Body of pancreas (tissue), 4 donors: ENCODE results near the gene TRIM24. TPM values are rescaled to one million over a fixed set of nuclear protein-coding genes. Genes with fewer than 3 reads are reported as not detected.

Experiments used
- ATAC-seq: fragments of 150-250 bp; one replicate; pipeline ENCODE4 v1.9.1; 2016
- DNase-seq, 4 donors: peaks; one replicate each; pipeline ENCODE4 v3.0.0-alpha.2; 2019
- H3K27ac ChIP-seq, 4 donors: fragments of 200-600 bp; sonication (generic); 1 replicate in 3 of 4; 2 replicates in 1 of 4; pipeline versions ENCODE4 v1.5.1 to v1.6.1; 2016 to 2019; ENCODE audit warnings: mild to moderate bottlenecking in 1 of 4, mixed read lengths in 1 of 4, moderate library complexity in 1 of 4
- H3K27me3 ChIP-seq, 2 donors: fragments of 200-600 bp; sonication (generic); one replicate each; pipeline ENCODE4 v1.6.0; 2016; ENCODE audit warnings: mild to moderate bottlenecking in 1 of 2
- H3K36me3 ChIP-seq, 2 donors: fragments of 200-600 bp; sonication (generic); replicated peaks in 1 of 2; 2 replicates each; pipeline ENCODE4 v1.5.1; 2016; ENCODE audit warnings: low read depth in 2 of 2; ENCODE audit not compliant: insufficient read depth in 1 of 2
- H3K4me1 ChIP-seq: fragments of 200-600 bp; sonication (generic); one replicate; pipeline ENCODE4 v1.6.0; 2016
- H3K4me3 ChIP-seq, 2 donors: fragments of 200-600 bp; sonication (generic); 1 replicate in 1 of 2; 2 replicates in 1 of 2; pipeline ENCODE4 v1.5.1; 2016 to 2019
- H3K9me3 ChIP-seq, 3 donors: fragments of 200-600 bp; sonication (generic); 1 replicate in 2 of 3; 2 replicates in 1 of 3; pipeline ENCODE4 v1.5.1; 2016
- POLR2A ChIP-seq, 3 donors: fragments of 450-650 bp; IDR thresholded peaks; one replicate each; pipeline ENCODE4 v1.6.1; 2016; ENCODE audit warnings: antibody characterized with exemption in 3 of 3, mild to moderate bottlenecking in 2 of 3
- WGBS, 2 donors: methylation state at CpG; one replicate each; pipeline ENCODE4 v1.1.5; 2017; 5-methylcytosine and 5-hydroxymethylcytosine counted together
- intact Hi-C: fragments of 100-400 bp; cut with DNase I; formaldehyde crosslinking; loops from one replicate; pipeline ENCODE4 v1.15.1; 2023
- total RNA-seq, 2 donors: library from RNA; depleted of rRNA; stranded (reverse); fragments of >200 nt; gene quantifications; one replicate each; pipeline ENCODE4 v1.1.0, GENCODE V29; 2016
- TF ChIP-seq, protein P1 (sequence below), 7 experiments: fragments of 450-650 bp in 4 of 7; fragments of 200-600 bp in 3 of 7; sonication (generic) in 3 of 7; IDR thresholded peaks; one replicate each; pipeline ENCODE4 v1.5.1; 2016 to 2019; ENCODE audit warnings: antibody characterized with exemption in 7 of 7

Gene TRIM24
- total RNA-seq, 2 donors from 2014 or later = 12.2 to 12.5 TPM

DNA sequence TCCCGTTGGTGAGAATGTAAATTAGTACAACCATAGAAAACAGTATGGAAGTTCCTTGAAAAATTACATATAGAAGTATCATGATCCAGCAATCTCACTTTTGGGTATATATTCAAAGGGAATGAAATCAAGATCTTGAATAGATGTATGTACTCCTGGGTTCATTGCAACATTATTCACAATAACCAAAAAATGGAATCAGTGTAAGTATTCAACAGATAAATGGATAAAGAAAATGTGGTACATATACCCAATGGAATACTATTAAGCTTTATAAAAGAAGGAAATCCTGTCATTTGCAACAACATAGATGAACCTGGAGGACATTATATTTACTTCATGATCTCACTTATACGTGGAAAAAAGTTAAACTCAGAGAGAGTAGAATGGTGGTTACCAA is 86.8 kb downstream of the TRIM24 start:
- Histone ChIP-seq H3K4me3 (no peak overlapping the region), H3K27ac (no peak overlapping the region), H3K36me3 (peaks cover 6 to 8% of the 10 kb centered on the region in 2 donors), H3K27me3 (no peaks in the 10 kb centered on the region), H3K4me1 (no peaks in the 10 kb centered on the region), H3K9me3 (no peaks in the 10 kb centered on the region)
- 98% methylated on average over 2 of the region's 2 CpGs for WGBS, 2 donors
- intact Hi-C loops = no loop called here
- DNase-seq (no peak), ATAC-seq (no peak)
- no peak for TF ChIP-seq POLR2A (IDR thresholded peaks at IDR 0.05)
- TF ChIP-seq, protein P1, sequence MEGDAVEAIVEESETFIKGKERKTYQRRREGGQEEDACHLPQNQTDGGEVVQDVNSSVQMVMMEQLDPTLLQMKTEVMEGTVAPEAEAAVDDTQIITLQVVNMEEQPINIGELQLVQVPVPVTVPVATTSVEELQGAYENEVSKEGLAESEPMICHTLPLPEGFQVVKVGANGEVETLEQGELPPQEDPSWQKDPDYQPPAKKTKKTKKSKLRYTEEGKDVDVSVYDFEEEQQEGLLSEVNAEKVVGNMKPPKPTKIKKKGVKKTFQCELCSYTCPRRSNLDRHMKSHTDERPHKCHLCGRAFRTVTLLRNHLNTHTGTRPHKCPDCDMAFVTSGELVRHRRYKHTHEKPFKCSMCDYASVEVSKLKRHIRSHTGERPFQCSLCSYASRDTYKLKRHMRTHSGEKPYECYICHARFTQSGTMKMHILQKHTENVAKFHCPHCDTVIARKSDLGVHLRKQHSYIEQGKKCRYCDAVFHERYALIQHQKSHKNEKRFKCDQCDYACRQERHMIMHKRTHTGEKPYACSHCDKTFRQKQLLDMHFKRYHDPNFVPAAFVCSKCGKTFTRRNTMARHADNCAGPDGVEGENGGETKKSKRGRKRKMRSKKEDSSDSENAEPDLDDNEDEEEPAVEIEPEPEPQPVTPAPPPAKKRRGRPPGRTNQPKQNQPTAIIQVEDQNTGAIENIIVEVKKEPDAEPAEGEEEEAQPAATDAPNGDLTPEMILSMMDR (IDR thresholded peaks at IDR 0.05) = no peak

DNA sequence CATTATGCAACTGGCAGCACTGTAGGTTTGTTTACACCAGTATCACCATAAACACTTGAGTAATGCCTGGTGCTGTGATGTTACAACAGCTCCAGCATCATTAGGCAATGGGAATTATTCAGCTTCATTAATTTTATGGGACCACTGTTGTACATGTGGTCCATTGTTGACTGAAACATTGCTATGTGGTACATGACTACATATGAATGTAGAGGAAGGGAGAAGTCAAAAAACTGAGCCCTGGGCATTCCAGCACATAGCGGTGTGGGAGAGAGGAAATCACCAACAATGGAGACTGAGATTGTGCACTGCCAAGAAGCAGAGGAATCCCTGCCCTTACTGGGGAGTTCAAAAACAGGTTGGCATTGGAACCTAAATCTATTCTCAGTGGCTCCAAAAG is 89.0 kb downstream of the TRIM24 start:
- no peaks in the 10 kb centered on the region for H3K9me3 ChIP-seq
- TF ChIP-seq, protein P1 (IDR thresholded peaks at IDR 0.05) = no peak
- TF ChIP-seq POLR2A (IDR thresholded peaks at IDR 0.05) = no peak
- H3K4me3 ChIP-seq = no peak overlapping the region
- H3K4me1 ChIP-seq = no peaks in the 10 kb centered on the region
- WGBS, 2 donors = 91 to 97% methylated on average over 1 of the region's 1 CpG
- ATAC-seq (no peak), DNase-seq (no peak)
- H3K27ac ChIP-seq = no peak overlapping the region
- intact Hi-C loops = no loop called here
- H3K36me3 ChIP-seq = peaks cover 8 to 22% of the 10 kb centered on the region in 2 donors
- no peaks in the 10 kb centered on the region for H3K27me3 ChIP-seq

DNA sequence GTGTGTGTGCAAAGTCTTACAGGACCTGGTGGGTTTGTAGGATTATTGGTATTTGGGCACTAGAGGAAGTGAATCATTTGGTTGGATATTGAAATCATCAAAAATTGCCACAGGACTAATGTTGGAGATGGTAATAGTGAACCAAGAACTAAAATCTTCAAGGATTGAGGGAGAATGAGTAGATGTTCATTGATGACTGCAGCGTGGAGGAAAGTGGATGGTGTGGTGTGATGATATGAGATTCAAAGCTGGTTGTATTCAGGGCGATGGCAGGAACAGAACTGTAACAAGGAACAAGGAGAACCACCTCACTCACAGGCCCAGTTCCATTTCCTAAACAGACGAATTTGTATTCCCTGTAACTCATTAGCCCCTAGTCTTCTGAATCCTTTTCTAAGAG is 90.3 kb downstream of the TRIM24 start:
- Histone ChIP-seq H3K4me1 (no peaks in the 10 kb centered on the region), H3K27ac (no peak overlapping the region), H3K9me3 (peaks cover 0 to 3% (median 0%) of the 10 kb centered on the region in 3 donors), H3K36me3 (peaks cover 8 to 30% of the 10 kb centered on the region in 2 donors), H3K27me3 (no peaks in the 10 kb centered on the region), H3K4me3 (no peak overlapping the region)
- no peak for ATAC-seq
- WGBS, 2 donors = 95 to 99% methylated on average over 3 of the region's 3 CpGs
- DNase-seq = no peak
- no peak for TF ChIP-seq POLR2A (IDR thresholded peaks at IDR 0.05)
- TF ChIP-seq, protein P1 (IDR thresholded peaks at IDR 0.05) = no peak
- intact Hi-C loops = no loop called here

DNA sequence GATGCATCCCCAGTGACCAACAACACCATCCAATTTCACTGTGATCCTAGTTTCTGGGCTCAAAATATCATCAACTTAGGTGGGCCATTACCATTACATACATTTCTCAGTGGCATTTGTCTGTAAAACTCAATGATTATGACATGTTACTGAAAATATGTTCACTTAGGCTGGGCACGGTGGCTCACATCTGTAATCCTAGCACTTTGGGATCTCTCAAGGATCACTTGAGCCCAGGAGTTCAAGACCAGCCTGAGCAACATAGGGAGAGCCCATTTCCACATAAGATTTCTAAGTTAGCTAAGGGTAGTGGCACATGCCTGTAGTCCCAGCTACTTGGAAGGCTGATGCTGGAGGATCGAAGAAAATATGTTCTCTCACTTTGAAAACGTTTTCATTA is 91.0 kb downstream of the TRIM24 start:
- intact Hi-C loops = no loop called here
- Histone ChIP-seq H3K4me1 (no peaks in the 10 kb centered on the region), H3K36me3 (peaks cover 8 to 36% of the 10 kb centered on the region in 2 donors), H3K9me3 (peaks cover 0 to 3% (median 0%) of the 10 kb centered on the region in 3 donors), H3K4me3 (no peak overlapping the region), H3K27ac (no peak overlapping the region), H3K27me3 (no peaks in the 10 kb centered on the region)
- WGBS, 2 donors = 87 to 93% methylated on average over 3 of the region's 3 CpGs
- ATAC-seq = no peak
- DNase-seq = no peak
- no peak for TF ChIP-seq POLR2A (IDR thresholded peaks at IDR 0.05)
- TF ChIP-seq, protein P1 (IDR thresholded peaks at IDR 0.05) = no peak

DNA sequence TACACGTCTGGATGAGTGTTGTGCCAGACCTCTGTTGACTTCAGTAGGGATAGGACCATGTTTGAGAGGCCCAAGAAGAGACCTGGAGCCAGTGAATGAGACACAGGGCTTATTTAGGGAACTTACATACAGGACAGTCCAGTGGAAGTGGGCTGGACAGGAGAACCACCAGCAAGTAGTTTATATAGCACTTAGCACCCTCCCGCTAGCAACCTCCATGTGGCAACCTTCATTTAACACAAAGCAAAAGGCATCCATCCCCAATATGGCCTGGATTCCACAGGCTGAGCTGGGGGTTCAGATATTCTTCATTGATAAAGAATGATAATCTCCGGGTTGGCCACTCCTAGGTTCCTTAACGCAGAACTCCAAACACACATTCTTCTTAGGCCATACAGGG is 93.7 kb downstream of the TRIM24 start:
- no peak for DNase-seq
- no peak for ATAC-seq
- Histone ChIP-seq H3K4me3 (no peak overlapping the region), H3K4me1 (no peaks in the 10 kb centered on the region), H3K27me3 (no peaks in the 10 kb centered on the region), H3K27ac (no peak overlapping the region), H3K9me3 (peaks cover 0 to 29% (median 0%) of the 10 kb centered on the region in 3 donors), H3K36me3 (peaks cover 15 to 51% of the 10 kb centered on the region in 2 donors)
- 95 to 97% methylated on average over 4 of the region's 4 CpGs for WGBS, 2 donors
- intact Hi-C loops = no loop called here
- TF ChIP-seq, protein P1 (IDR thresholded peaks at IDR 0.05) = no peak
- TF ChIP-seq POLR2A (IDR thresholded peaks at IDR 0.05) = no peak
